Stimulated activated CD8-positive, alpha-beta memory T cell treated with anti-CD3 and anti-CD28 coated beads, Interleukin-4, amount 100 ng/mL, for 24 hours (primary cell): ENCODE measurements around the gene PLIN5.

Experiments
- DNase-seq: peaks from one replicate; pipeline ENCODE4 v3.0.0-alpha.2; 2020; ENCODE audit warnings: low read depth

PLIN5 gene

DNA sequence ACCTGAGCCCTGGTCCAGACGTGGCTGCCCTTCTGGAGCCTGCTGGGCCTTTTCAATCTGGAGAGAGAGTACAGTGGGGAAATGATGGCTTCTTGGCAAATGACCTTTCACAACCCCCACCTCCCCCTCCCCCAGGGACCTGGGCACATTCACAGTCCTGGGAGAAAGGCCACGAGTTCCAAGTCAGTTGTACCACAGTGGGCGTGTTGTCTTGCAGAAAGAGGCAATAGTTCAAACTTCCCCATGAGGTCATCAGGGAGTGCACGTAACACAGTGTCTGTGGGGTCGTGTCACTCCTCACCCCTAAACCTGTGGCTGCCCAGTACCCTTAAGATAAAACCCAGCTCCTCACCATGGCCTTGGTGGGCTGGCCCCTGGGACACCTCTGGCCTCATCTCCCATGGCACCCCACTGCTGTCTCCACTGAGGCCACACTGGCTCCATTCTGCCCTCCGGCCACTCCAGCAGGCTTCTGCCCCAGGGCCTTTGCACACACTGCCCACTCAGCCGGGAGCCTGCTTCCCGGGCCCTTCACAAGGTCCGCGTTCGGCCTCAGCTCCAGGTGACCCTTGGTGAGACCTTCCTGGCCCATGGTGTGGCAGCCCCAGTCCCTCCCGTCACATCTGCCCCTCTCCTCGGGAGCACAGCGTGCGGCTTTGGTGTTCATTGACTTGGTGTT, 30.0 kb downstream of the PLIN5 start:
- no peak for DNase-seq

DNA sequence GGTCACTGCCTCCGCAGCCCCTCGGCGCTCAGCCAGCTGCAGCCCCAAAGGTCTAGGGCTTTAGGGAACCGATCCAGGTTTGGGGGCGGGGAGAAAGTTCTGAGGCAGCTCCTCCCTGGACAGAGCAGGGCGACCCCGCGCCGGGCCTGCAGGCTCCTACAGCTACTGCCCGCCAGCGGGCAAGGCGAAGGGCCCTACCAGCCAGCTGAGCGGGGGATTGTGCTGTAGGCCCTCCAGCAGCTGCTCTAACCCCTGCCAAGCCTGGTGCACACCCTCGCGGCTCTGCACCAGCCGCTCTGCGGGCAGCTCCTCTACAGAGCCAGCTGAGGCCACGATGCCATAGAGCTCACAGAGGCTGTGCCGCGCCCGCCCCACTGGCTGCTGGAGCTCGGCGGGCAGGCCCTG, 30.7 kb downstream of the PLIN5 start:
- DNase-seq, result no peak

DNA sequence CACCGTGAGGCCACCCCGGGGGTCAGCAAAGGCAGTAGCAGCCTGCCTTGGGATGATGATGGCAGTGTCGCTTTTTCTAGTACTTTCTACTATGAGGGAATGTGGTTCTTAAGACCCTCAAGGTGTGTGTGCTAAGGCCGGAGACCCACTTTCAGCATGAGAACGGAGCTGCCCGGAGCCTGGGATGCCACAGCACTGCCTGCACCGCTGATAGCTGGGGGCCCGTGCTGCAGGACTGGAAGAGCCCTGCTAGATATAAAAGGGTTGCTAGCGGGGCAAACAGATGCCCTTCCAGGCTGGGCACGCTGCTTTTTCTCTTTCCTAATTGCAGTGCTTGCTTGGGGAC, 31.2 kb downstream of the PLIN5 start:
- DNase-seq, result no peak

GRCh38 chr19:4503132-4503824, 31.7 kb downstream of the PLIN5 start:
- no peak for DNase-seq

- no peak for DNase-seq
These were observed 32.5 kb downstream of the PLIN5 start for GRCh38 chr19:4502282-4503131.

GRCh38 chr19:4501691-4502090, 33.3 kb downstream of the PLIN5 start:
- DNase-seq, result no peak

DNA sequence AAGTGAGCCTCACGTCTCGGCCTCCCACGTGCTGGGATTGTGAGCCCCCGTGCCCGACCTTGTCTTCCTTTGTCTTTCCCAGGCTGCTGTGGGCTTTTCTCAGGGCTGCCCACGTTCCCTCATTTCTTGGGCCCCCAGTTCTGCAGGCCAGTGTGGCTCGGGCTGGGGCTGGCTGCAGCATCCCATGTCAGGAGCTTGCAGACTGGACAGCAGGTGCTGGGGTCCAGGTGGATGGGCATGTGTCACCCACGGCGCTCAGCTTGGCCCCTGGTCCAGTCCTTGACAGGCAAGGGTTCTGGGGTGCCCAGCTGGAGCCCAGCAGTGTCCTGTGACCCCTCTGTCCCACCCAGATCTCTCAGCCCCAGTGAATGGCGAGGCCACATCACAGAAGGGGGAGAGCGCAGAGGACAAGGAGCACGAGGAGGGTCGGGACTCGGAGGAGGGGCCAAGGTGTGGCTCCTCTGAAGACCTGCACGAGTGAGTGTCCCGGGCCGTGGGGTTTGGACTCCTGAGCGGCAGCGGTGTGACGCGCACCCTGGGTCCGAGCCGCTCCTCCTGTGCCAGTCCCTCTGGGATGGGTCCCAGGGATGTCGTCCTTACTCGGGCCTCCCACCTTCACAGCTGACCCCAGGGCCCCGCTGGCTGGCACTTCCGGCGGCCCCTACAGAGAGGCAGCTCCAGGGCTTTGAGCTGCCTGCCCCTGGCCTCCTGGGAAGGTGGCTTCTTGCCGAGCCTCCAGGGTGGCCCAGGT, 34.0 kb downstream of the PLIN5 start:
- DNase-seq, result no peak

GRCh38 chr19:4499855-4500254, 35.2 kb downstream of the PLIN5 start:
- DNase-seq, result no peak

DNA sequence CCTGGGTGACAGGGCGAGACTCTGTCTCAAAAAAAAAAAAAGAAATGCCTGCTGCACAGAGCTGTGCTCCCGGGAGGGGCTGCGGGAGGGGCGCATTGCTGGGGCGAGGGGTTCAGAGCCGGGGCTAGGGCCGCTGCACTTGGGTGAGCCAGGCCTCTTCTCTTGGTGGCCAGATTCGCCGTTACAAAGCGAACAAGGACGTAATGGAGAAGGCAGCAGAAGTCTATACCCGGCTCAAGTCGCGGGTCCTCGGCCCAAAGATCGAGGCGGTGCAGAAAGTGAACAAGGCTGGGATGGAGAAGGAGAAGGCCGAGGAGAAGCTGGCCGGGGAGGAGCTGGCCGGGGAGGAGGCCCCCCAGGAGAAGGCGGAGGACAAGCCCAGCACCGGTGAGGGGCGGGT, 35.7 kb downstream of the PLIN5 start:
- DNase-seq, result no peak

DNA sequence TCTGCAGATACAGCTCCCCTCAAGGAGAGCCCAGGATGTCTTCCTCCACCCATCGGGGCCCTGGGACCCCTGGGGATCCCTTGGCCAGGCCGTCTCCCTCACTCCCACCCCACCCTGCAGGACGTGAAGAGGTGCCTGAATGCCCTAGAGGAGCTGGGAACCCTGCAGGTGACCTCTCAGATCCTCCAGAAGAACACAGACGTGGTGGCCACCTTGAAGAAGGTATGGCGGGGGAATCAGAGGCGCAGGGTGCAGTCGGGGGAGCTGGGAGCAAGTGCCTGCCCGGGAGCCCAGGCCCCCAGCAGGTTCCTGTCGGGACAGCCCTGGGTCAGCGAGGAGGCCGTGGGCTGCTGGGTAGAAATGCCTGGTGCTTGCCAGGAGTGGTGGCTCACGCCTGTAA, 36.3 kb downstream of the PLIN5 start:
- DNase-seq, result no peak

- DNase-seq, result no peak
These were observed 37.1 kb downstream of the PLIN5 start for GRCh38 chr19:4497770-4498389.

DNA sequence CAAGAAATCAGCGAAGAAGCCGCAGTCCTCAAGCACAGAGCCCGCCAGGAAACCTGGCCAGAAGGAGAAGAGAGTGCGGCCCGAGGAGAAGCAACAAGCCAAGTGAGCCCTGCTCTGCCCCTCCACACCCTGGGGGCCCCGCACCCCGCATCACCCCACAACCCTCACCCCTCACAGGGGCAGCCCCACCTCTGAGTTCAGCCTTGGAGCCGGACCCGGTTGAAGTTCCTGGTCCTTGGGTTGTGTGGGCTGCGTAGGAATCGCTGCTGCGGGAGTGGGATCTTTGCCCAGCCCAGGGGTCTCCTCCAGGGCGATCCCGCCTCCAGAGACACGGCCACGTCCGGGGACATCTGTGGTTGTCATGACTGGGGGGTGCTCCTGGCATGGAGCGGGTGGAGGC, 38.7 kb downstream of the PLIN5 start:
- DNase-seq, result no peak

DNA sequence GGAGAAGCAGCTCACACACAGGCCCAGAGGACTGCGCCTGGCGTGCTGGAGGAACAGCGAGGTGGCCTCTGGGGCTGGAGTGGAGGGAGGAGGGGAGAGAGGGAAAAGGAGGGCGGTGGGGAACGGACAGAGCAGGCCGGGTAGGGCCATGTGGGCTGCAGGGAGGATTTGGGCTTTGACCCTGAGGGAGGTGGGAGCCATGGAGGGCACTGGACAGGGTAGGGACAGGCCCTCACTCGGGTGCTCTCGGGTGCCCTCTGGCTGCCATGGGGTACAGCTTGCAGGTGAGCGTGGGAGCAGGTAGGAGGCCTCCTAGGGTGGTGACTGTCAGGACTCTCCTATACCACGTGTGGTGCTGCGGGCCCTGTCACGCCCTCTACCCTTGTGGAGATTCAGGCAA, 39.6 kb downstream of the PLIN5 start:
- no peak for DNase-seq

DNA sequence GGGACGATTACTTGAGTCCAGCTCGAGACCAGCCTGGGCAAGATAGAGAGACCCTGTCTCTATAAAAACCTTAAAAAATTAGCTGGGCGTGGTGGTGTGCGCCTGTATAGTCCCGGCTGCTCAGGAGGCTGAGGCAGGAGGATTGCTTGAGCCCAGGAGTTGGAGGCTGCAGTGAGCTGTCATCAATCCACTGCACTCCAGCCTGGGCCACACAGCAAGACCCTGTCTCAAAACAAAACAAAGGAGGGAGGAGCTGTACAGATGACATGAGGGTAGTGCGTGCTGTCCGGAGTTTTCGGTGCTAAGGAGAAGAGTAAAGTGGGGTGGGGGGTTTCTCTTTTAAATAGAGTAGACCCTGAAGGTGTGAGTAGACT, 40.3 kb downstream of the PLIN5 start:
- DNase-seq, result no peak

DNA sequence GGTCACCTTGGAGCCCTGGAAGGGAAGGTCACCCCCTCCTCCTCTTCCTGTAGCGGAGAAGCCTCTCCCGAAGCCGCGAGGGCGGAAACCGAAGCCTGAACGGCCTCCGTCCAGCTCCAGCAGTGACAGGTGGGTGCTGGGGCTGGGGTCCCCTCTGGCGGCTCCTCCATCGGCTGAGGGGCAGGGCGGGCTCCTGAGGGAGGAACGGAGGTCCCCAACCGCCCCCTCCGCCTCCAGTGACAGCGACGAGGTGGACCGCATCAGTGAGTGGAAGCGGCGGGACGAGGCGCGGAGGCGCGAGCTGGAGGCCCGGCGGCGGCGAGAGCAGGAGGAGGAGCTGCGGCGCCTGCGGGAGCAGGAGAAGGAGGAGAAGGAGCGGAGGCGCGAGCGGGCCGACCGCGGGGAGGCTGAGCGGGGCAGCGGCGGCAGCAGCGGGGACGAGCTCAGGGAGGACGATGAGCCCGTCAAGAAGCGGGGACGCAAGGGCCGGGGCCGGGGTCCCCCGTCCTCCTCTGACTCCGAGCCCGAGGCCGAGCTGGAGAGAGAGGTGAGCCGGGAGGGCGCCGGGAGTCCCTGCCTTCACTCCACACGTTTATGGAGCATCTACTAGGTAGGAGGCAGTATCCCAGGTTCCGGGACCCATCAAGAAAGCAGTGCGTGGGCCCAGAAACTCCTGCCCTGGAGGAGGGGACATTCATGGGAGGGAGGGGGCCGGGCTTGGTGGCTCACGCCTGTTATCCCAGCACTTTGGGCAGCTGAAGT, 40.9 kb downstream of the PLIN5 start:
- no peak for DNase-seq

GRCh38 chr19:4493104-4493928, 41.7 kb downstream of the PLIN5 start:
- DNase-seq, result no peak

- DNase-seq, result no peak
These were observed 42.5 kb downstream of the PLIN5 start for GRCh38 chr19:4492337-4493103.

- no peak for DNase-seq
These were observed 43.6 kb downstream of the PLIN5 start for GRCh38 chr19:4491446-4491845.

GRCh38 chr19:4488496-4488895, 46.5 kb downstream of the PLIN5 start:
- DNase-seq, result no peak

DNA sequence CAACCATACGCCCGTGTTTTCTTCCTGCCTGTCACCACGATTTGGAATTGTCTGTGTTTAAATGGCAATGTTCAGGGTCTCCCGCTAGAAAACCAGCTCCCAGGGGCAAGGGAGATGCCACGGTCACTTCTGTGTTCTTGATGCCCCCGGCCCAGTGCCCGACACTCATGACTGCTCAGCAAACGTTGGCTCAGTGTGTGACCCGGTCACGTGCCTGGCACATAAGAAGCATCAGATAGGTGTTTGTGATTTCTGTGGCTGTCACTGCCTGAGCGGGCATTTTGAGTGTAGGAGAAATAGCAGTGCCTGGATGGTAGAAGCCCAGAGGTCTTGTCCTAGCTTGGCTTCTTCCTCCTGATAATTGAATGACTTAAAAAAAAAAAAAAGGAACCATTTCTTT, 47.5 kb downstream of the PLIN5 start:
- no peak for DNase-seq
